K562 (cell line): ENCODE data around the gene MEGF9. TPM values are rescaled to one million over a fixed set of nuclear protein-coding genes. Genes with fewer than 3 reads are reported as not detected.

Experiments used
- CSDE1 ChIP-seq, 2 experiments: fragments of 450-650 bp; IDR thresholded peaks; 2 replicates each; pipeline ENCODE4 v1.6.1; 2016; ENCODE audit warnings: mild to moderate bottlenecking in 1 of 2
- NR4A1 ChIP-seq, 2 experiments: fragments of 250-450 bp in 1 of 2; fragments of 450-650 bp in 1 of 2; sonication (Bioruptor Pico) in 1 of 2; IDR thresholded peaks; 2 replicates each; pipeline versions ENCODE4 v1.4.0 to v1.6.1; 2016 to 2020; ENCODE audit warnings: mild to moderate bottlenecking in 2 of 2, missing compliant biosample characterization in 1 of 2, missing genetic modification characterization in 1 of 2, moderate library complexity in 1 of 2
- PCBP1 ChIP-seq: fragments of 200-400 bp; formaldehyde crosslinking; IDR thresholded peaks from 2 replicates; pipeline ENCODE4 v1.6.1; 2018; ENCODE audit warnings: mild to moderate bottlenecking, low read depth, low read length; ENCODE audit not compliant: poor library complexity, severe bottlenecking
- POLR3A ChIP-seq: IDR thresholded peaks from 2 replicates; pipeline ENCODE4 v1.6.1; 2011; ENCODE audit warnings: borderline replicate concordance, mild to moderate bottlenecking, moderate library complexity; ENCODE audit not compliant: insufficient read length, insufficient read depth; ENCODE audit errors: extremely low read depth
- POLR3G ChIP-seq: IDR thresholded peaks from 2 replicates; pipeline ENCODE4 v1.6.1; 2011; ENCODE audit not compliant: insufficient read length, insufficient replicate concordance; ENCODE audit errors: extremely low read depth
- RBM39 ChIP-seq: fragments of 200-400 bp; formaldehyde crosslinking; optimal IDR thresholded peaks from 2 replicates; pipeline ENCODE3; 2018; ENCODE audit warnings: low read depth, low read length
- TBL1XR1 ChIP-seq, 2 experiments: IDR thresholded peaks; 2 replicates each; pipeline ENCODE4 v1.6.1; 2012; ENCODE audit warnings: improper control_type of control experiment in 2 of 2, low read length in 2 of 2, mild to moderate bottlenecking in 1 of 2
- ZNF143 ChIP-seq: sonication (generic); formaldehyde crosslinking; IDR thresholded peaks from 2 replicates; pipeline ENCODE4 v1.9.0; 2022; ENCODE audit warnings: mild to moderate bottlenecking, missing genetic modification reagents
- polyA plus RNA-seq, 8 experiments: library from polyadenylated mRNA; depleted of rRNA in 4 of 8; stranded (reverse) in 5 of 8; unstranded in 3 of 8; fragments of >200 nt; fragmentation: Nextera tagmentation in 2 of 8; fragmentation: Illumina TruSeq in 1 of 8; extraction: Ambion mirVana in 2 of 8; extraction: Trizol in 1 of 8; gene quantifications; 2 replicates each; pipeline versions ENCODE4 v1.2.1 to v1.2.3, GENCODE V29; 2011 to 2014; ENCODE audit warnings: inconsistent platforms in 1 of 8, missing spikeins in 1 of 8
- total RNA-seq, 7 experiments: library from RNA; depleted of rRNA in 6 of 7; stranded (reverse); fragments of >200 nt in 6 of 7; fragmentation: Illumina TruSeq in 2 of 7; extraction: Trizol in 2 of 7; gene quantifications; 2 replicates each; pipeline versions ENCODE4 v1.2.1 to v1.2.3, GENCODE V29; 2011 to 2021; ENCODE audit warnings: low replicate concordance in 1 of 7
- TF ChIP-seq, protein P1 (sequence below): fragments of 200-600 bp; sonication (generic); IDR thresholded peaks from one replicate; pipeline ENCODE4 v1.6.1; 2012; ENCODE audit warnings: mild to moderate bottlenecking, low read depth, low read length, inconsistent platforms
- TF ChIP-seq, protein P2 (sequence below): fragments of 450-650 bp; conservative IDR thresholded peaks from 2 replicates; pipeline ENCODE4 v1.6.1; 2016; ENCODE audit warnings: missing genetic modification characterization, low read depth, mild to moderate bottlenecking, missing compliant biosample characterization, moderate library complexity
- TF ChIP-seq, protein P3 (sequence below): fragments of 250-450 bp; sonication (Bioruptor Pico); IDR thresholded peaks from 2 replicates; pipeline ENCODE4 v1.8.0; 2021; ENCODE audit warnings: borderline replicate concordance, mild to moderate bottlenecking, moderate library complexity; ENCODE audit not compliant: poor library complexity, severe bottlenecking

MEGF9 gene
- total and polyA plus RNA-seq, 9 of the 15 experiments (the other 6 are each of a cell fraction or from before 2014, with no cell fraction given): 2.1 to 6.2 (median 3.8) TPM

DNA sequence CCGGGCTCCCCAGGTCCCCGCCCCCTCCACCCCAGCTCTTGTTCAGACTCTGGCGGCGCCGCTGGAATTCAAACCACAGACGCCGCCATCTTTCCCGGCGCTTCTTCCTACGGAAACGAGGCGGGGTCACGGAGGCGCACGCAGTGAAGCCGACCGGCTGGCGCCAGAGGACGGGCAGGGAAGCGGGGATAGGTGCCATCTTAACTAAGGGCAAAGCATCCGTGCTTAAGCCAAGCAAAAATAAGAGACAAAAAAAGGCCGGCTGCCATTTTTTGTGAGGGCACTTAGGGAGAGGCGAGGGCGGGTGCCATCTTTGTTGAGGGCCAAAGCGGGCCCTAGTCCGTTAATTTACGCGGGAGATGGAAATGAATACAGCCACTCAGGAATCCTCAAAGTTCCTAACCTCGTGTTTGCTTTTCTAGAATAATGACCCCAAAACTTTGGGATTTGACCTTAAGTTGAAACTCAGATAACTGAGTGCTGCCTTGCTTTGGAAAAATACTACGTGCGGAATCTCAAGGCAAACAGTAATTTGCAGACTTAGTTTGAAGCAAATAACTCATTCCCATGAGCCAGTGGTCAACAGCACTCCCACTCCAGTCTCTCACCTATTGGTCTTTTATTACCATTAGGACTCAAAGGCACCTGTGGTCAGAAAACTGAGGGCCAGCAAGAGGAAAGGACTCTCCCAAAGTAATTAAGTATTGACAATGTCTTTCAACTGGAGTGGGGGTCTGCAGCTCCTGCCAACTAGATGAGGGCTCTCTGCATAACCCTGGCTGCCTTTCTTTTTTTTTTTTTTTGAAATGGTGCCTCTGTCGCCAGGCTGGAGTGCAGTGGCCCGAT lies 134.0 kb downstream of the MEGF9 start, which contains the start of gene CDK5RAP2 (continued):
- TF ChIP-seq, protein P1, sequence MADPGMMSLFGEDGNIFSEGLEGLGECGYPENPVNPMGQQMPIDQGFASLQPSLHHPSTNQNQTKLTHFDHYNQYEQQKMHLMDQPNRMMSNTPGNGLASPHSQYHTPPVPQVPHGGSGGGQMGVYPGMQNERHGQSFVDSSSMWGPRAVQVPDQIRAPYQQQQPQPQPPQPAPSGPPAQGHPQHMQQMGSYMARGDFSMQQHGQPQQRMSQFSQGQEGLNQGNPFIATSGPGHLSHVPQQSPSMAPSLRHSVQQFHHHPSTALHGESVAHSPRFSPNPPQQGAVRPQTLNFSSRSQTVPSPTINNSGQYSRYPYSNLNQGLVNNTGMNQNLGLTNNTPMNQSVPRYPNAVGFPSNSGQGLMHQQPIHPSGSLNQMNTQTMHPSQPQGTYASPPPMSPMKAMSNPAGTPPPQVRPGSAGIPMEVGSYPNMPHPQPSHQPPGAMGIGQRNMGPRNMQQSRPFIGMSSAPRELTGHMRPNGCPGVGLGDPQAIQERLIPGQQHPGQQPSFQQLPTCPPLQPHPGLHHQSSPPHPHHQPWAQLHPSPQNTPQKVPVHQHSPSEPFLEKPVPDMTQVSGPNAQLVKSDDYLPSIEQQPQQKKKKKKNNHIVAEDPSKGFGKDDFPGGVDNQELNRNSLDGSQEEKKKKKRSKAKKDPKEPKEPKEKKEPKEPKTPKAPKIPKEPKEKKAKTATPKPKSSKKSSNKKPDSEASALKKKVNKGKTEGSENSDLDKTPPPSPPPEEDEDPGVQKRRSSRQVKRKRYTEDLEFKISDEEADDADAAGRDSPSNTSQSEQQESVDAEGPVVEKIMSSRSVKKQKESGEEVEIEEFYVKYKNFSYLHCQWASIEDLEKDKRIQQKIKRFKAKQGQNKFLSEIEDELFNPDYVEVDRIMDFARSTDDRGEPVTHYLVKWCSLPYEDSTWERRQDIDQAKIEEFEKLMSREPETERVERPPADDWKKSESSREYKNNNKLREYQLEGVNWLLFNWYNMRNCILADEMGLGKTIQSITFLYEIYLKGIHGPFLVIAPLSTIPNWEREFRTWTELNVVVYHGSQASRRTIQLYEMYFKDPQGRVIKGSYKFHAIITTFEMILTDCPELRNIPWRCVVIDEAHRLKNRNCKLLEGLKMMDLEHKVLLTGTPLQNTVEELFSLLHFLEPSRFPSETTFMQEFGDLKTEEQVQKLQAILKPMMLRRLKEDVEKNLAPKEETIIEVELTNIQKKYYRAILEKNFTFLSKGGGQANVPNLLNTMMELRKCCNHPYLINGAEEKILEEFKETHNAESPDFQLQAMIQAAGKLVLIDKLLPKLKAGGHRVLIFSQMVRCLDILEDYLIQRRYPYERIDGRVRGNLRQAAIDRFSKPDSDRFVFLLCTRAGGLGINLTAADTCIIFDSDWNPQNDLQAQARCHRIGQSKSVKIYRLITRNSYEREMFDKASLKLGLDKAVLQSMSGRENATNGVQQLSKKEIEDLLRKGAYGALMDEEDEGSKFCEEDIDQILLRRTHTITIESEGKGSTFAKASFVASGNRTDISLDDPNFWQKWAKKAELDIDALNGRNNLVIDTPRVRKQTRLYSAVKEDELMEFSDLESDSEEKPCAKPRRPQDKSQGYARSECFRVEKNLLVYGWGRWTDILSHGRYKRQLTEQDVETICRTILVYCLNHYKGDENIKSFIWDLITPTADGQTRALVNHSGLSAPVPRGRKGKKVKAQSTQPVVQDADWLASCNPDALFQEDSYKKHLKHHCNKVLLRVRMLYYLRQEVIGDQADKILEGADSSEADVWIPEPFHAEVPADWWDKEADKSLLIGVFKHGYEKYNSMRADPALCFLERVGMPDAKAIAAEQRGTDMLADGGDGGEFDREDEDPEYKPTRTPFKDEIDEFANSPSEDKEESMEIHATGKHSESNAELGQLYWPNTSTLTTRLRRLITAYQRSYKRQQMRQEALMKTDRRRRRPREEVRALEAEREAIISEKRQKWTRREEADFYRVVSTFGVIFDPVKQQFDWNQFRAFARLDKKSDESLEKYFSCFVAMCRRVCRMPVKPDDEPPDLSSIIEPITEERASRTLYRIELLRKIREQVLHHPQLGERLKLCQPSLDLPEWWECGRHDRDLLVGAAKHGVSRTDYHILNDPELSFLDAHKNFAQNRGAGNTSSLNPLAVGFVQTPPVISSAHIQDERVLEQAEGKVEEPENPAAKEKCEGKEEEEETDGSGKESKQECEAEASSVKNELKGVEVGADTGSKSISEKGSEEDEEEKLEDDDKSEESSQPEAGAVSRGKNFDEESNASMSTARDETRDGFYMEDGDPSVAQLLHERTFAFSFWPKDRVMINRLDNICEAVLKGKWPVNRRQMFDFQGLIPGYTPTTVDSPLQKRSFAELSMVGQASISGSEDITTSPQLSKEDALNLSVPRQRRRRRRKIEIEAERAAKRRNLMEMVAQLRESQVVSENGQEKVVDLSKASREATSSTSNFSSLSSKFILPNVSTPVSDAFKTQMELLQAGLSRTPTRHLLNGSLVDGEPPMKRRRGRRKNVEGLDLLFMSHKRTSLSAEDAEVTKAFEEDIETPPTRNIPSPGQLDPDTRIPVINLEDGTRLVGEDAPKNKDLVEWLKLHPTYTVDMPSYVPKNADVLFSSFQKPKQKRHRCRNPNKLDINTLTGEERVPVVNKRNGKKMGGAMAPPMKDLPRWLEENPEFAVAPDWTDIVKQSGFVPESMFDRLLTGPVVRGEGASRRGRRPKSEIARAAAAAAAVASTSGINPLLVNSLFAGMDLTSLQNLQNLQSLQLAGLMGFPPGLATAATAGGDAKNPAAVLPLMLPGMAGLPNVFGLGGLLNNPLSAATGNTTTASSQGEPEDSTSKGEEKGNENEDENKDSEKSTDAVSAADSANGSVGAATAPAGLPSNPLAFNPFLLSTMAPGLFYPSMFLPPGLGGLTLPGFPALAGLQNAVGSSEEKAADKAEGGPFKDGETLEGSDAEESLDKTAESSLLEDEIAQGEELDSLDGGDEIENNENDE: no peak
- TF ChIP-seq POLR3G (no peak), CSDE1 (IDR thresholded peaks at IDR 0.05) (peak; percentile 54 to 99; a peak in 3 of 4 replicates), PCBP1 (no peak), TBL1XR1 (IDR thresholded peaks at IDR 0.05; ENCODE audit: low read length in 2 of 2) (0 out of 4 replicates have a peak, but pooled peaks of 1 of the 2 experiments have one; percentile 36), RBM39 (no peak), NR4A1 (CRISPR knock-in tag; IDR thresholded peaks at IDR 0.05) (no peak), NR4A1 (tag; IDR thresholded peaks at IDR 0.05) (peak; percentile 96), POLR3A (no peak), ZNF143 (CRISPR knock-in tag) (no peak)
- TF ChIP-seq, protein P2, sequence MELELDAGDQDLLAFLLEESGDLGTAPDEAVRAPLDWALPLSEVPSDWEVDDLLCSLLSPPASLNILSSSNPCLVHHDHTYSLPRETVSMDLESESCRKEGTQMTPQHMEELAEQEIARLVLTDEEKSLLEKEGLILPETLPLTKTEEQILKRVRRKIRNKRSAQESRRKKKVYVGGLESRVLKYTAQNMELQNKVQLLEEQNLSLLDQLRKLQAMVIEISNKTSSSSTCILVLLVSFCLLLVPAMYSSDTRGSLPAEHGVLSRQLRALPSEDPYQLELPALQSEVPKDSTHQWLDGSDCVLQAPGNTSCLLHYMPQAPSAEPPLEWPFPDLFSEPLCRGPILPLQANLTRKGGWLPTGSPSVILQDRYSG (tag): peak; percentile 97
- TF ChIP-seq, protein P3, sequence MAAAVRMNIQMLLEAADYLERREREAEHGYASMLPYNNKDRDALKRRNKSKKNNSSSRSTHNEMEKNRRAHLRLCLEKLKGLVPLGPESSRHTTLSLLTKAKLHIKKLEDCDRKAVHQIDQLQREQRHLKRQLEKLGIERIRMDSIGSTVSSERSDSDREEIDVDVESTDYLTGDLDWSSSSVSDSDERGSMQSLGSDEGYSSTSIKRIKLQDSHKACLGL: no peak
